Vagina (tissue), 2 donors: ENCODE data around the gene RRN3.

Source experiments
- CTCF ChIP-seq, 3 experiments: fragments of 450-650 bp in 2 of 3; fragments of 200-600 bp in 1 of 3; sonication (generic) in 1 of 3; IDR thresholded peaks; one replicate each; pipeline ENCODE4 v1.5.1; 2017 to 2019; ENCODE audit warnings: antibody characterized with exemption in 3 of 3, mild to moderate bottlenecking in 2 of 3, moderate library complexity in 2 of 3
- POLR2A ChIP-seq, 2 donors: fragments of 450-650 bp; IDR thresholded peaks; one replicate each; pipeline ENCODE4 v1.6.1; 2017; ENCODE audit warnings: antibody characterized with exemption in 2 of 2, mild to moderate bottlenecking in 2 of 2, moderate library complexity in 2 of 2

GRCh38 chr16:15059324-15059723, 34.7 kb downstream of the RRN3 start:
- TF ChIP-seq POLR2A (IDR thresholded peaks at IDR 0.05), result no peak
- no peak for TF ChIP-seq CTCF (IDR thresholded peaks at IDR 0.05)
